CD14-positive monocyte (primary cell): Measurements from ENCODE around the gene SLC25A43. TPM values are rescaled to one million over a fixed set of nuclear protein-coding genes. Genes with fewer than 3 reads are reported as not detected.

Experiments used
- DNase-seq, 3 donors: peaks; one replicate each; pipeline ENCODE4 v3.0.0-alpha.2; 2011 to 2022
- H2AFZ ChIP-seq: 2 replicates; pipeline ENCODE4 v1.6.0; 2012; ENCODE audit warnings: mild to moderate bottlenecking, low read depth, low read length, inconsistent platforms; ENCODE audit not compliant: insufficient read depth, poor library complexity, severe bottlenecking
- H3K27ac ChIP-seq, 2 donors: 1 replicate in 1 of 2; 2 replicates in 1 of 2; pipeline ENCODE4 v1.5.1; 2012 to 2013; ENCODE audit warnings: low read length in 2 of 2, control low read depth in 1 of 2, inconsistent platforms in 1 of 2, low read depth in 1 of 2, mild to moderate bottlenecking in 1 of 2
- H3K27me3 ChIP-seq, 2 donors: one replicate each; pipeline versions ENCODE4 v1.6.0 to v1.6.1; 2011 to 2013; ENCODE audit warnings: low read length in 2 of 2; ENCODE audit not compliant: control insufficient read depth in 2 of 2, insufficient read depth in 2 of 2
- H3K36me3 ChIP-seq, 2 donors: replicated peaks in 1 of 2; 1 replicate in 1 of 2; 2 replicates in 1 of 2; pipeline versions ENCODE4 v1.5.1 to v1.6.1; 2012 to 2013; ENCODE audit warnings: low read length in 2 of 2, control low read depth in 1 of 2, inconsistent platforms in 1 of 2, mild to moderate bottlenecking in 1 of 2; ENCODE audit not compliant: insufficient read depth in 2 of 2, control insufficient read depth in 1 of 2
- H3K4me1 ChIP-seq, 2 donors: 1 replicate in 1 of 2; 2 replicates in 1 of 2; pipeline versions ENCODE4 v1.5.1 to v1.6.1; 2012 to 2013; ENCODE audit warnings: low read length in 2 of 2, control low read depth in 1 of 2, inconsistent platforms in 1 of 2, mild to moderate bottlenecking in 1 of 2, moderate library complexity in 1 of 2; ENCODE audit not compliant: insufficient read depth in 2 of 2, control insufficient read depth in 1 of 2
- H3K4me2 ChIP-seq: replicated peaks from 2 replicates; pipeline ENCODE3; 2012; ENCODE audit warnings: low read length, moderate library complexity, mild to moderate bottlenecking; ENCODE audit not compliant: poor library complexity, severe bottlenecking; ENCODE audit errors: extremely low read depth
- H3K4me3 ChIP-seq, 3 experiments: fragments of 200-600 bp in 1 of 3; sonication (generic) in 1 of 3; replicated peaks in 1 of 3; 1 replicate in 2 of 3; 2 replicates in 1 of 3; pipeline ENCODE4 v1.5.1; 2011 to 2013; ENCODE audit warnings: low read length in 3 of 3, mild to moderate bottlenecking in 3 of 3, control low read depth in 2 of 3, low read depth in 2 of 3, inconsistent platforms in 1 of 3, moderate library complexity in 1 of 3
- H3K79me2 ChIP-seq: 2 replicates; pipeline ENCODE4 v1.6.0; 2012; ENCODE audit warnings: mild to moderate bottlenecking, control low read depth, inconsistent platforms, low read length, moderate library complexity; ENCODE audit not compliant: insufficient read depth
- H3K9ac ChIP-seq: 2 replicates; pipeline ENCODE4 v1.6.0; 2017; ENCODE audit warnings: low read length, mild to moderate bottlenecking; ENCODE audit not compliant: insufficient read depth, poor library complexity, severe bottlenecking
- H3K9me3 ChIP-seq, 2 donors: replicated peaks in 1 of 2; 1 replicate in 1 of 2; 2 replicates in 1 of 2; pipeline versions ENCODE4 v1.5.1 to v1.6.1; 2012 to 2013; ENCODE audit warnings: low read length in 2 of 2, control low read depth in 1 of 2; ENCODE audit not compliant: control insufficient read depth in 1 of 2, insufficient read depth in 1 of 2
- H4K20me1 ChIP-seq: 2 replicates; pipeline ENCODE4 v1.6.0; 2012; ENCODE audit warnings: mild to moderate bottlenecking, low read length, control low read depth, moderate library complexity; ENCODE audit not compliant: insufficient read depth
- H3K27ac Mint-ChIP-seq, 7 donors: one replicate each; pipeline ENCODE4 v1.8.0; 2020; ENCODE audit warnings: mild to moderate bottlenecking in 7 of 7, mixed read lengths in 7 of 7, moderate library complexity in 6 of 7, inconsistent platforms in 2 of 7
- H3K27me3 Mint-ChIP-seq, 3 donors: one replicate each; pipeline ENCODE4 v1.8.0; 2021 to 2022; ENCODE audit warnings: low read depth in 3 of 3, mild to moderate bottlenecking in 3 of 3, mixed read lengths in 3 of 3, moderate library complexity in 3 of 3, inconsistent platforms in 1 of 3
- H3K36me3 Mint-ChIP-seq, 2 donors: one replicate each; pipeline ENCODE4 v1.8.0; 2020; ENCODE audit warnings: mixed read lengths in 2 of 2, inconsistent platforms in 1 of 2, mild to moderate bottlenecking in 1 of 2
- H3K4me1 Mint-ChIP-seq: one replicate; pipeline ENCODE4 v1.8.0; 2020; ENCODE audit warnings: mild to moderate bottlenecking, mixed read lengths
- H3K4me3 Mint-ChIP-seq, 2 donors: one replicate each; pipeline ENCODE4 v1.8.0; 2020; ENCODE audit warnings: mild to moderate bottlenecking in 2 of 2, mixed read lengths in 2 of 2, moderate library complexity in 1 of 2
- H3K9me3 Mint-ChIP-seq, 7 donors: one replicate each; pipeline ENCODE4 v1.8.0; 2020 to 2022; ENCODE audit warnings: mixed read lengths in 7 of 7, mild to moderate bottlenecking in 6 of 7, moderate library complexity in 6 of 7, inconsistent platforms in 2 of 7
- CTCF ChIP-seq: fragments of 200-600 bp; IDR thresholded peaks from one replicate; pipeline ENCODE4 v1.8.0; 2022; ENCODE audit warnings: antibody characterized with exemption, mild to moderate bottlenecking
- WGBS: methylation state at CpG from one replicate; pipeline ENCODE4 v1.1.5; 2013; ENCODE audit warnings: missing lambda C conversion rate; ENCODE audit not compliant: insufficient coverage; 5-methylcytosine and 5-hydroxymethylcytosine counted together
- intact Hi-C, 2 donors: fragments of 100-400 bp; cut with micrococcal nuclease; formaldehyde crosslinking; loops; one replicate each; pipeline versions ENCODE4 v1.15.0 to v1.15.1; 2023
- polyA plus RNA-seq, 3 donors: library from polyadenylated mRNA; depleted of rRNA in 1 of 3; unstranded in 2 of 3; stranded (reverse) in 1 of 3; fragments of 300-500 nt in 2 of 3; fragments of >200 nt in 1 of 3; fragmentation: Illumina TruSeq in 2 of 3; gene quantifications; 1 replicate in 2 of 3; 2 replicates in 1 of 3; pipeline ENCODE4 v1.2.3, GENCODE V29; 2012 to 2021

SLC25A43 gene
- polyA plus RNA-seq, 3 donors, result 6.8 to 9.2 (median 8.6) TPM

- H3K36me3 ChIP-seq, result peaks cover 11 to 27% of the 10 kb centered on the region in 2 donors
- WGBS, result 100% methylated on average over 2 of the region's 15 CpGs
- Mint-ChIP-seq H3K36me3 (peaks cover 24 to 26% of the 10 kb centered on the region in 2 donors), H3K4me3 (no peak overlapping the region), H3K27ac (peak overlapping the region in 3 of 7 donors; percentile 17 to 63 (median 32)), H3K27me3 (peaks cover 0 to 17% (median 0%) of the 10 kb centered on the region in 3 donors), H3K4me1 (no peaks in the 10 kb centered on the region), H3K9me3 (peaks cover 0 to 2% (median 0%) of the 10 kb centered on the region in 7 donors)
- no peak overlapping the region for H3K27ac ChIP-seq
- no peaks in the 10 kb centered on the region for H3K27me3 ChIP-seq
- no peak overlapping the region for H3K4me3 ChIP-seq
- H3K9ac ChIP-seq, result no peak overlapping the region
- intact Hi-C loops, result no loop called here
- no peak overlapping the region for H2AFZ ChIP-seq
- no peak for TF ChIP-seq CTCF
- no peaks in the 10 kb centered on the region for H3K4me1 ChIP-seq
- H3K79me2 ChIP-seq, result no peaks in the 10 kb centered on the region
- H3K4me2 ChIP-seq, result no peak overlapping the region
- H3K9me3 ChIP-seq, result no peaks in the 10 kb centered on the region
- no peak for DNase-seq
- H4K20me1 ChIP-seq, result no peaks in the 10 kb centered on the region
Observed at GRCh38 chrX:119410027-119410819, 11.1 kb downstream of the SLC25A43 start.

- no peak overlapping the region for H2AFZ ChIP-seq
- intact Hi-C loops, result no loop called here
- no peak for TF ChIP-seq CTCF
- no peaks in the 10 kb centered on the region for H3K4me1 ChIP-seq
- no peak overlapping the region for H3K27ac ChIP-seq
- peaks cover 0 to 15% (median 0%) of the 10 kb centered on the region in 3 donors for H3K27me3 Mint-ChIP-seq
- no CpG with 5 or more reads among the region's 3 CpGs for WGBS
- H3K4me2 ChIP-seq, result no peak overlapping the region
- no peak overlapping the region for H3K4me3 Mint-ChIP-seq
- no peaks in the 10 kb centered on the region for H3K4me1 Mint-ChIP-seq
- H3K79me2 ChIP-seq, result no peaks in the 10 kb centered on the region
- no peak overlapping the region for H3K9ac ChIP-seq
- H3K4me3 ChIP-seq, result no peak overlapping the region
- no peaks in the 10 kb centered on the region for H3K9me3 ChIP-seq
- peaks cover 0 to 2% (median 0%) of the 10 kb centered on the region in 7 donors for H3K9me3 Mint-ChIP-seq
- H3K27ac Mint-ChIP-seq, result no peak overlapping the region
- DNase-seq, result no peak
- H3K36me3 Mint-ChIP-seq, result peaks cover 24 to 26% of the 10 kb centered on the region in 2 donors
- H3K36me3 ChIP-seq, result peaks cover 13 to 27% of the 10 kb centered on the region in 2 donors
- no peaks in the 10 kb centered on the region for H3K27me3 ChIP-seq
- no peaks in the 10 kb centered on the region for H4K20me1 ChIP-seq
Observed at GRCh38 chrX:119410854-119411253, 11.7 kb downstream of the SLC25A43 start.
